Gastroesophageal sphincter (tissue), 3 donors: ENCODE results near the gene RRP8.

ENCODE experiments used
- CTCF ChIP-seq, 4 experiments: fragments of 200-600 bp in 2 of 4; fragments of 450-650 bp in 2 of 4; sonication (generic) in 1 of 4; IDR thresholded peaks; one replicate each; pipeline ENCODE4 v1.5.1; 2017 to 2019; ENCODE audit warnings: antibody characterized with exemption in 4 of 4, mild to moderate bottlenecking in 2 of 4, moderate library complexity in 2 of 4
- POLR2A ChIP-seq, 2 donors: fragments of 450-650 bp; IDR thresholded peaks; one replicate each; pipeline ENCODE4 v1.6.1; 2017; ENCODE audit warnings: antibody characterized with exemption in 2 of 2, mild to moderate bottlenecking in 2 of 2, moderate library complexity in 1 of 2
- POLR2AphosphoS5 ChIP-seq: sonication (generic); formaldehyde crosslinking; IDR thresholded peaks from one replicate; pipeline ENCODE4 v1.6.1; 2017; ENCODE audit warnings: antibody characterized with exemption

GRCh38 chr11:6646918-6647679 lies 43.7 kb upstream of the RRP8 start:
- TF ChIP-seq POLR2A (IDR thresholded peaks at IDR 0.05) (no peak), CTCF (IDR thresholded peaks at IDR 0.05) (no peak), POLR2AphosphoS5 (no peak)
